Activated CD4-positive, CD25-positive, alpha-beta regulatory T cell treated with anti-CD3 and anti-CD28 coated beads, Interleukin-2, amount 50 U/mL, for 72 hours (primary cell): ENCODE data around the gene NLRP3.
A peak's percentile ranks its signal among the peaks of the same experiment; 100 is the strongest.
"Not testable (repeated sequence)": the region's sequence is repeated elsewhere in the genome, so short reads cannot be mapped to it uniquely, and the experiment has no call there.

Experiments used
- DNase-seq: peaks from one replicate; pipeline ENCODE4 v3.0.0; 2021

Gene NLRP3

GRCh38 chr1:247392088-247392487 lies 23.9 kb upstream of the NLRP3 start:
- DNase-seq = no peak

GRCh38 chr1:247395075-247395474 lies 20.9 kb upstream of the NLRP3 start:
- not testable (repeated sequence) for DNase-seq

GRCh38 chr1:247400685-247401084 lies 15.3 kb upstream of the NLRP3 start:
- no peak for DNase-seq

- no peak for DNase-seq
Measured at GRCh38 chr1:247401310-247402119, 14.5 kb upstream of the NLRP3 start.

DNA sequence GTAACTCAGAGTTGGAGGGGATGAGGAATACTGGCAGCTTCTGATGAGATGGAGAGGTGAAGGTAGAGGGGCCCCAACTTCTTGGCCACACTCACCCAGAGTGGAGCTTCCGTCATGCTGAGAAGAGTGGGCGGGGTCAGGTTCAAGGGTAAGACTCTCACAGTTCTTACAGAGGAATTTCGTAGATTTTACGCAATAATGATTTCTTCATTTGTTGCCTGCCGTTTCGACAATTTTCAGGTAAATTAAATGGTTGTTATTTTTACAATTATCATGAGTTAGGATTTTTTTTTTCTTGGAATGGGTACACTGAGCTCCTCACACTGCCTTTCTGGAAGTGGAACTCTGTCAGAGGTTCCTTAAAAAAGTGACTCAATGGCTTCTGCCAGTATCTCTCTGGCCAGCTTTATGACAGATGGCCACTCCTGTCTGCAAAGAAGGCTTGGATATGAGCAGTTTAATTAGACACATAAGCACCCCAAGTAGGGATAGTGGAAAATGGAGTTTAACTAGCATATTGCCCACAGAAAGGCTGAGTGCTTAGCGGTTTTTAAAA lies 13.8 kb upstream of the NLRP3 start:
- no peak for DNase-seq

DNA sequence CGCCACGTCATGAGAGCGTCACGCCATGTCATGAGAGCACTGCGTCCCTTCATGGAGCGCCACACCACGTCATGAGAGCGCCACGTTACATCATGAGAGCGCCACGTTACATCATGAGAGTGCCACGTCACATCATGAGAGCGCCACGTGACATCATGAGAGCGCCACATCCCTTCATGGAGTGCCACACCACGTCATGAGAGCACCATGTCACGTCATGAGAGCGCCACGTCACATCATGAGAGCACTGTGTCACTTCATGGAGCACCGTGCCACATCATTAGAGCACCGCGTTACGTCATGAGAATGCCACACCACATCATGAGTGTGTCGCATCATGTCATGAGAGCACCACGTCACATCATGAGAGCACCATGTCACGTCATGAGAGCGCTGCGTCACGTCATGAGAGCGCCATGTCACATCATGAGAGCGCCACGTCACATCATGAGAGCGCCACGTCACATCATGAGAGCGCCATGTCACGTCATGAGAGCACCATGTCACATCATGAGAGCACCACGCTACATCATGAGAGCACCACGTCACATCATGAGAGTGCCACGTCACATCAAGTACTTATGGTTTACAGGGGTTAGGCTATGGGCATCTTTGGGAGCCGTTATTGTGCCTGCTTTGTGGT lies 9.8 kb upstream of the NLRP3 start:
- DNase-seq = no peak

- DNase-seq = peak; percentile 50
Measured at GRCh38 chr1:247407180-247407616, 8.8 kb upstream of the NLRP3 start.

DNA sequence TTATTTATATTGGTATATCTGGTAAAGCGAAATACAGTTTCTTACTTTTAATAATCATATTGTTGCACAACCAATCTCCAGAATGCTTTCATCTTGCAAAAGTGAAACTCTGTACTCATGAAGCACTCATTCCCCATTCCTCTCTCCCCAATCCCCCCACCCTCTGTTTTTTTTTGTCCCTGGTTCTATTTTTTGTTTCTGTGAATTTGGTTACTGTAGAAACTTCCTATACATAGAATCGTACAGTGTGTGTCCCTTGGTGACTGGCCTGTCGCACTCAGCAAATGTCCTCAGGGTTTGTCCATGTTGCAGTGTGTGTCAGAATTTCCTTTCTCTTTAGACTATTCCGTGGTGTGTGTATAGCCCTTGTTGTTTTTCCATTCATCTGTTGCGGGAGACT lies 7.9 kb upstream of the NLRP3 start:
- no peak for DNase-seq

DNA sequence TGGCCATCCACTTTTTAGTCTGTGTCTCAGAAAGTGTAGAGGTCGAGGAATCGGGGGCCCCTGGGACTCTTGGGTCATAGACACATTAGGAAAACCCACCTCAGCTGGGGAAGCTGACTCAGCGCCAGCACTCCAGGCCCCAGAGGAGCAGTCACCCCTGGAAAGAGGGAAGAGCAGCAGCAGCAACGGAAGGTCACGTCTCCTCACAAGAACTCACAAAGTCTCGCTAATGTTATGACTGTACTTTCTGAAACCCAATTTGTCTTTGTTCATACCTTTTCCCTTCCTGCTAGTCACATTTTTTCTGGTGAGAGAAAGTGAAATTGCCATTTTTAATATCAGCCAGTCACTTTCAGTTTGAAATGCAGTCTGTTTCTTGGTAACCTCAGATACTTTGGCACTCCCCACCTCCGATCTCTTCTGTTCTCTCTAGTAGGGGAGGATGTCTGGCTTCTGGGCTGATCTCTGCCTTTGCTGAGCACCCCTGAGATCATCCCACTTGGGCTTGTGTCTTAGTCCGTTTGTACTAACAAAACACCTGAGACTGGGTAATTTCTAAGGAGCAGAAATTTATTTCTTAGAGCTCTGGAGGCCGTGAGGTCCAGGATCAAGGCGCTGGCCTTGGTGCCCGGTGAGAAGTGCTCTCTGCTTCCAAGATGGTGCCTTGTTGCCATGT lies 6.0 kb upstream of the NLRP3 start:
- no peak for DNase-seq

DNA sequence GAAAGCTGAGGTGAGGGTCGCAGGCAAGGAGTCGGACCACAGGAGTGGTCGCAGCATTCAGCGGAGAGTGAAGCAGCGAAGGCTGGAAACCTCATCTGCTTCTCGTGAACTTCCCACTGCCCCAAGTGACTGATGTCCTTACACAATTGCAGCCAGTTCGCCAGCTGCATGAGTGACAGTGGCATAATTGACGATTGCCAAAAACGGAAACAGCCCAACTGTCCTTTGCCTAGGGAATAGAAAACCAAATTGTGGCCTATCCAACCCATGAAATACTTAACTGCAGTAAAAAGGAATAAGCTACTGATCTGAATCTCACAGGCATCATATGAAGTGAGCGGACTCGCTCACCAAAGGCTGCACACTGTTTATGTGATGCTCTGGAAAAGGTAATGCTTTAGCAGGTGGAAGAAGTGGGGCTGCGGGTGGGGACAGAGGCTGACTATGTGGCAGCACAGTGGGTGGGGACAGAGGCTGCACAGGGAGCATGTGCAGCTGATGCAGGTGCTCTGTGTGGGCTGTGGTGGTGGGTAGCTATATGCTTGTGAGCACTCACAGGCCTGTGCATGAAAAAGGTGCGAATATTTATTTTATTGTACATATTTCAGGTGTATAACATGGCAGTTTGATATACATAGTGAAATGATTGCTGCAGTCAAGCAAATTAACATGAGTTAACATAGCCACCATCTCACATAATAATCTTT lies 4.2 kb upstream of the NLRP3 start:
- DNase-seq = no peak

DNA sequence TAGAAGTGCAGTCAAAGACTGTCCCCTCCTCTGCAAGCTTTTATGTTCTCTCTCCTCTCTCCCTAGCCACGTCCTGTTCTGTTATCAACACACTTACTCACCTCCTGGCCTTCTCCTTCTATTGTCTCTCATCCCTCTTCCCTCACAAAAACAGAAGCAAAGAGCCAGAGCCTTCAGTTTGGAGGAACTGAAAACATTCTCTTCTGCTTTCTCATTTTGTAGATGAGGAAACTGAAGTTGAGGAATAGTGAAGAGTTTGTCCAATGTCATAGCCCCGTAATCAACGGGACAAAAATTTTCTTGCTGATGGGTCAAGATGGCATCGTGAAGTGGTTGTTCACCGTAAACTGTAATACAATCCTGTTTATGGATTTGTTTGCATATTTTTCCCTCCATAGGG lies 1.9 kb downstream of the NLRP3 start:
- DNase-seq = no peak

DNA sequence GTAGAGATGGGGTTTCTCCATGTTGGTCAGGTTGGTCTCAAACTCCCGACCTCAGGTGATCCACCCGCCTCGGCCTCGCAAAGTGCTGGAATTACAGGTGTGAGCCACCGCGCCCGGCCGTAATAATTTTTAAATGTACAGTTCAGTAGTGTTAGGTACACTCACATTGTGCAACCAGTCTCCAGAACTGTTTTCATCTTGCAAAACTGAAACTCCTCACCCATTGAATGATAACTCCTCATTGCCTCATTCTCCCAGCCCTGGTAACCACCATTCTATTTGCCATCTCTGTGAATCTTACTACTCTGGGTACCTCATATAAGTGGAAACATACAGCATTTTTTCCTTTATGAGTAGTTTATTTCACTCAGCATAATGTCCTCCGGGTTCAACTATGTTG lies 3.4 kb downstream of the NLRP3 start:
- DNase-seq = no peak

- no peak for DNase-seq
Measured at GRCh38 chr1:247421074-247421473, 5.1 kb downstream of the NLRP3 start.

DNA sequence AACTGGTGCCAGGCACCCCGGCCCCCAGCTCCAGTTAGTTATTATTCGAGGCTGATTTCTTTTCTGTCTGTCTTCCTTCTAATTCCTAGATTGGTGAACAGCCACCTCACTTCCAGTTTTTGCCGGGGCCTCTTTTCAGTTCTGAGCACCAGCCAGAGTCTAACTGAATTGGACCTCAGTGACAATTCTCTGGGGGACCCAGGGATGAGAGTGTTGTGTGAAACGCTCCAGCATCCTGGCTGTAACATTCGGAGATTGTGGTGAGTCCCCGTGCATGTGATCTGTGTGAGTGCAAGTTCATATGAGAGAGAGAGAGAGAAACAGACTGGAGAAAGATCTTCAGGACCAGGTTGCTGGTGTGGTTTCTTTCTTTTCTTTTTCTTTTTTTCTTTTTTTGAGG lies 13.5 kb downstream of the NLRP3 start:
- no peak for DNase-seq

GRCh38 chr1:247430434-247430833 lies 14.5 kb downstream of the NLRP3 start:
- no peak for DNase-seq

DNA sequence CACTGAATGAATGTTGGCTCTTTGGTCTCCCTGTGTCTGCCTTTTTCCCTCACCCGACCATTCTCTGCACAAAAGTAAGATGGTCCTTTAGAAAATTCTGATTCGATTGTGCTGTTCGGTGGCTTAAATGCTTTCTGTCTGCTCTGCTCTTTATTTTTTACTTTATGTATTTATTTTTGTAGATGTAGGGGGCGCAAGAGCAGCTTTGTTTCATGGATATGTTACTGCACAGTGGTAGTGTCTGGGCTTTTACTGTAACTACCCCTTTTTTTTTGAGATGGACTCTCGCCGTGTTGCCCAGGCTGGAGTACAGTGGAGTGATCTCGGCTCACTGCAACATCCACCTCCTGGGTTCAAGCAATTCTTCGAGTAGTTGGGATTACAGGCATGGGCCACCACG lies 15.7 kb downstream of the NLRP3 start:
- no peak for DNase-seq

- no peak for DNase-seq
Measured at GRCh38 chr1:247434005-247434404, 18.0 kb downstream of the NLRP3 start.

GRCh38 chr1:247435030-247435758 lies 19.2 kb downstream of the NLRP3 start:
- DNase-seq = no peak

- DNase-seq = no peak
Measured at GRCh38 chr1:247435759-247436147, 19.8 kb downstream of the NLRP3 start.

- DNase-seq = no peak
Measured at GRCh38 chr1:247437551-247438505, 21.9 kb downstream of the NLRP3 start.

DNA sequence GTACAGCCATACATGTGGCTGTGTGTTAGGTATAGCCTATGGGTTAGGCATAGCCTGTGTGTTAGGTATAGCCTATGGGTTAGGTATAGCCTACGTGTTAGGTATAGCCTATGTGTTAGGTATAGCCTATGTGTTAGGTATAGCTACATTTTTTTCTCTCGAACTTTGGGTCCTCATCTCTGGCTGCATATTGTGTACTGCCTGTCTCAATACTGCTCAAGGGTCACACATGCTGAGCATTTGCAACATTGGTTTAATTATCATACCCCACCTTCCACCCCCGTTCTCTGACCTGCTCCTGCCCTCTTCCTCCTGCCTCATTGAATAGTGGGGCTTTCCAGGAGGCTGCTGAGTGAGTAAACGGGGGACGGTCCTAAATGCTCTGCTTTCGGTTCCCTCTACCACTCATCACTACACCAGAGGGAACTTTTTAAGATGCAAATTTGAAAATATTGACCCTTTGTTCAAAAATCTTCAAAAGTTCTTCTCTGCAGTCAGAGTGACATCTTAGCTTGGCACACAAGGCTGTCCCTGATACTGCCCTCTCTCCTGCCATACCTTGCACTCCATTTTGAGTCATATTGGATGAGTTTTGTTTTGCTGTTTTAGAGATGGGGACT lies 24.1 kb downstream of the NLRP3 start:
- no peak for DNase-seq
